HEK293 (cell line): ENCODE data around the gene NXPH4.

Experiments used
- CTCF ChIA-PET: fragments of 350-600 bp; formaldehyde crosslinking; extraction: SDS; loops from one replicate; lab custom pipeline; 2021; ENCODE audit warnings: antibody characterized with exemption; lab: Yijun Ruan, JAX
- POLR2A ChIA-PET: fragments of 300-600 bp; formaldehyde crosslinking; extraction: SDS; loops from one replicate; lab custom pipeline; 2020; ENCODE audit warnings: antibody characterized with exemption, inconsistent platforms; lab: Yijun Ruan, JAX
- H3K27ac ChIP-seq: fragments of 200-500 bp; sonication (Bioruptor generic); 2 replicates; pipeline ENCODE4 v1.5.1; 2014; ENCODE audit warnings: low read depth, low read length, control low read depth, inconsistent platforms; ENCODE audit errors: extremely low read depth
- H3K36me3 ChIP-seq, 2 experiments: fragments of 200-500 bp in 1 of 2; sonication (Bioruptor generic) in 1 of 2; 1 replicate in 1 of 2; 2 replicates in 1 of 2; pipeline ENCODE4 v1.5.1; 2014 to 2017; ENCODE audit warnings: inconsistent platforms in 2 of 2, low read length in 2 of 2; ENCODE audit not compliant: control insufficient read depth in 2 of 2, insufficient read depth in 1 of 2
- H3K4me1 ChIP-seq: fragments of 200-500 bp; sonication (Bioruptor generic); 2 replicates; pipeline ENCODE4 v1.5.1; 2014; ENCODE audit warnings: mild to moderate bottlenecking, low read length, inconsistent platforms; ENCODE audit not compliant: control insufficient read depth, insufficient read depth
- H3K4me3 ChIP-seq: 2 replicates; pipeline ENCODE4 v1.5.1; 2011; ENCODE audit warnings: low read depth, mild to moderate bottlenecking, control low read depth, low read length, moderate library complexity
- H3K9me3 ChIP-seq: fragments of 200-500 bp; sonication (Bioruptor generic); 2 replicates; pipeline ENCODE4 v1.5.1; 2014; ENCODE audit warnings: low read depth, low read length, inconsistent platforms; ENCODE audit not compliant: control insufficient read depth, insufficient read depth
- EGR2 ChIP-seq: fragments of 450-650 bp; formaldehyde crosslinking; IDR thresholded peaks from 2 replicates; pipeline ENCODE4 v1.5.1; 2016; ENCODE audit warnings: low read depth, missing biosample characterization, missing genetic modification characterization
- IKZF3 ChIP-seq: fragments of 450-650 bp; IDR thresholded peaks from 2 replicates; pipeline ENCODE4 v1.5.0; 2018; ENCODE audit warnings: missing biosample characterization, mild to moderate bottlenecking, missing genetic modification characterization, moderate library complexity
- KLF10 ChIP-seq: fragments of 450-650 bp; IDR thresholded peaks from 2 replicates; pipeline ENCODE4 v1.5.1; 2018; ENCODE audit warnings: missing biosample characterization, mild to moderate bottlenecking, missing genetic modification characterization
- PRDM1 ChIP-seq: fragments of 450-650 bp; formaldehyde crosslinking; IDR thresholded peaks from 2 replicates; pipeline ENCODE4; 2016; ENCODE audit warnings: missing biosample characterization, missing genetic modification characterization
- SCRT2 ChIP-seq: fragments of 450-650 bp; formaldehyde crosslinking; IDR thresholded peaks from 2 replicates; pipeline ENCODE4 v1.5.1; 2016; ENCODE audit warnings: missing biosample characterization, missing genetic modification characterization
- TCF7L2 ChIP-seq: IDR thresholded peaks from 2 replicates; pipeline ENCODE4 v1.6.1; 2011; ENCODE audit warnings: low read depth, mild to moderate bottlenecking, inconsistent platforms, low read length, moderate library complexity, borderline replicate concordance
- ZBTB20 ChIP-seq: fragments of 450-650 bp; formaldehyde crosslinking; IDR thresholded peaks from 2 replicates; pipeline ENCODE4 v1.5.1; 2016; ENCODE audit warnings: missing biosample characterization, missing genetic modification characterization
- ZNF19 ChIP-seq: fragments of 450-650 bp; formaldehyde crosslinking; IDR thresholded peaks from 2 replicates; pipeline ENCODE4; 2016; ENCODE audit warnings: missing biosample characterization, missing genetic modification characterization, low read depth
- ZNF223 ChIP-seq: fragments of 450-650 bp; formaldehyde crosslinking; IDR thresholded peaks from 2 replicates; pipeline ENCODE4 v1.5.1; 2016; ENCODE audit warnings: missing biosample characterization, missing genetic modification characterization
- ZNF37A ChIP-seq: fragments of 450-650 bp; IDR thresholded peaks from 2 replicates; pipeline ENCODE4 v1.5.1; 2018; ENCODE audit warnings: missing biosample characterization, missing genetic modification characterization
- ZNF658 ChIP-seq: fragments of 450-650 bp; formaldehyde crosslinking; IDR thresholded peaks from 2 replicates; pipeline ENCODE4; 2016; ENCODE audit warnings: missing biosample characterization, missing genetic modification characterization
- ZNF777 ChIP-seq: fragments of 450-650 bp; formaldehyde crosslinking; IDR thresholded peaks from 2 replicates; pipeline ENCODE4 v1.5.1; 2017; ENCODE audit warnings: missing biosample characterization, missing genetic modification characterization, borderline replicate concordance
- ZXDB ChIP-seq: fragments of 450-650 bp; formaldehyde crosslinking; IDR thresholded peaks from 2 replicates; pipeline ENCODE4 v1.5.1; 2016; ENCODE audit warnings: missing biosample characterization, missing genetic modification characterization
- TF ChIP-seq, protein P1 (sequence below): fragments of 450-650 bp; formaldehyde crosslinking; IDR thresholded peaks from 2 replicates; pipeline ENCODE4 v1.5.1; 2016; ENCODE audit warnings: missing biosample characterization, missing genetic modification characterization, low read depth
- TF ChIP-seq, protein P2 (sequence below): fragments of 450-650 bp; formaldehyde crosslinking; IDR thresholded peaks from 2 replicates; pipeline ENCODE4 v1.5.1; 2016; ENCODE audit warnings: missing biosample characterization, missing genetic modification characterization
- TF ChIP-seq, protein P3 (sequence below): fragments of 450-650 bp; formaldehyde crosslinking; IDR thresholded peaks from 2 replicates; pipeline ENCODE4 v1.5.1; 2017; ENCODE audit warnings: missing biosample characterization, mild to moderate bottlenecking, missing genetic modification characterization, moderate library complexity
- TF ChIP-seq, protein P4 (sequence below): fragments of 450-650 bp; formaldehyde crosslinking; IDR thresholded peaks from 2 replicates; pipeline ENCODE4 v1.5.1; 2016; ENCODE audit warnings: missing biosample characterization, missing genetic modification characterization
- TF ChIP-seq, protein P5 (sequence below): fragments of 450-650 bp; formaldehyde crosslinking; conservative IDR thresholded peaks from 2 replicates; pipeline ENCODE4 v1.5.1; 2016; ENCODE audit warnings: low read depth, missing biosample characterization, missing genetic modification characterization

Gene NXPH4

DNA sequence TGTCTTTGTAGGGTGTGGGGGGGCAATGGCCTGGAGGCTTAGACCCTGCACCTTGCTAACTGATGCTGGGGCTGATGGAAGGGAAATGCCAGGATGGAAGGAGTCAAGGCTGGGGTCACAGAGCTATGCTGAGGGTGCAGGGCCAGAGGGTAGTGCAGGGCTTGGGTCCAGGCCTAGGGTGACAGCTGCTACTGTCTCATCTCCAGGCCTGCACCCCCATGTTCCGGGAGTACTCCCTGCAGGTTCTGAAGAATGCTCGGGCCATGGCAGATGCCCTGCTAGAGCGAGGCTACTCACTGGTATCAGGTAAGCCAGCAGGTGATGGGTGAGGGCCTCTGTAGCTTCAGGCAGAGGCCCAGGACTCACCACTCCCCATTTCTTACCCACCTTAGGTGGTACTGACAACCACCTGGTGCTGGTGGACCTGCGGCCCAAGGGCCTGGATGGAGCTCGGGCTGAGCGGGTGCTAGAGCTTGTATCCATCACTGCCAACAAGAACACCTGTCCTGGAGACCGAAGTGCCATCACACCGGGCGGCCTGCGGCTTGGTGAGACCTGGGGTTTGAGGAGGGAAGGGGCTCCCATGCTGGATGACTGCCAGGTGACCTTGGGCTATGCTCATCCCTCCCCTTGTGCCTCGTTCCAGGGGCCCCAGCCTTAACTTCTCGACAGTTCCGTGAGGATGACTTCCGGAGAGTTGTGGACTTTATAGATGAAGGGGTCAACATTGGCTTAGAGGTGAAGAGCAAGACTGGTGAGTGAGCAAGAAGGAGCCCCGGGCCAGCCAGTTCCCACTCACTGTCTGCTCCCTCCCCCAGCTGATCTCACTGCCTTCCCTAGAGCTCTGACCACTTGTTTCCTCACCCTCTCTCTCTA is 17.0 kb downstream of the NXPH4 start:
- Histone ChIP-seq H3K36me3 (peaks cover 0 to 55% of the 10 kb centered on the region in 2 experiments; a peak in 1 of 3 replicates), H3K27ac (peak overlapping the region; percentile 66), H3K9me3 (no peaks in the 10 kb centered on the region), H3K4me1 (peaks cover 23% of the 10 kb centered on the region), H3K4me3 (no peak overlapping the region)
- ChIA-PET CTCF (interaction anchor here (0.6 to 23.3 kb wide), 6 partner anchors 6 to 379 kb away, joined by 3 to 628 read pairs (median 4); partner anchors contain the start of gene NXPH4), POLR2A (interaction anchor here (0.6 to 1.3 kb wide), 2 partner anchors 12 to 15 kb away, joined by 3 read pairs; no protein-coding TSS in a partner anchor)
- TF ChIP-seq, protein P1, sequence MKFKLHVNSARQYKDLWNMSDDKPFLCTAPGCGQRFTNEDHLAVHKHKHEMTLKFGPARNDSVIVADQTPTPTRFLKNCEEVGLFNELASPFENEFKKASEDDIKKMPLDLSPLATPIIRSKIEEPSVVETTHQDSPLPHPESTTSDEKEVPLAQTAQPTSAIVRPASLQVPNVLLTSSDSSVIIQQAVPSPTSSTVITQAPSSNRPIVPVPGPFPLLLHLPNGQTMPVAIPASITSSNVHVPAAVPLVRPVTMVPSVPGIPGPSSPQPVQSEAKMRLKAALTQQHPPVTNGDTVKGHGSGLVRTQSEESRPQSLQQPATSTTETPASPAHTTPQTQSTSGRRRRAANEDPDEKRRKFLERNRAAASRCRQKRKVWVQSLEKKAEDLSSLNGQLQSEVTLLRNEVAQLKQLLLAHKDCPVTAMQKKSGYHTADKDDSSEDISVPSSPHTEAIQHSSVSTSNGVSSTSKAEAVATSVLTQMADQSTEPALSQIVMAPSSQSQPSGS (tag by site-specific recombination) = no peak
- TF ChIP-seq ZNF223 (tag by site-specific recombination) (peak; percentile 68; the same call in 1 of the 2 replicates), ZNF658 (no peak), IKZF3 (peak; percentile 38; the same call in 1 of the 2 replicates), ZNF37A (tag by site-specific recombination) (no peak), ZNF777 (tag by site-specific recombination) (no peak), ZBTB20 (tag by site-specific recombination) (peak; percentile 57; the same call in 1 of the 2 replicates), SCRT2 (tag by site-specific recombination) (0 out of 2 replicates have a peak, but pooled peaks have one; percentile 43)
- TF ChIP-seq, protein P2, sequence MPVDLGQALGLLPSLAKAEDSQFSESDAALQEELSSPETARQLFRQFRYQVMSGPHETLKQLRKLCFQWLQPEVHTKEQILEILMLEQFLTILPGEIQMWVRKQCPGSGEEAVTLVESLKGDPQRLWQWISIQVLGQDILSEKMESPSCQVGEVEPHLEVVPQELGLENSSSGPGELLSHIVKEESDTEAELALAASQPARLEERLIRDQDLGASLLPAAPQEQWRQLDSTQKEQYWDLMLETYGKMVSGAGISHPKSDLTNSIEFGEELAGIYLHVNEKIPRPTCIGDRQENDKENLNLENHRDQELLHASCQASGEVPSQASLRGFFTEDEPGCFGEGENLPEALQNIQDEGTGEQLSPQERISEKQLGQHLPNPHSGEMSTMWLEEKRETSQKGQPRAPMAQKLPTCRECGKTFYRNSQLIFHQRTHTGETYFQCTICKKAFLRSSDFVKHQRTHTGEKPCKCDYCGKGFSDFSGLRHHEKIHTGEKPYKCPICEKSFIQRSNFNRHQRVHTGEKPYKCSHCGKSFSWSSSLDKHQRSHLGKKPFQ (tag by site-specific recombination) = peak; percentile 90

DNA sequence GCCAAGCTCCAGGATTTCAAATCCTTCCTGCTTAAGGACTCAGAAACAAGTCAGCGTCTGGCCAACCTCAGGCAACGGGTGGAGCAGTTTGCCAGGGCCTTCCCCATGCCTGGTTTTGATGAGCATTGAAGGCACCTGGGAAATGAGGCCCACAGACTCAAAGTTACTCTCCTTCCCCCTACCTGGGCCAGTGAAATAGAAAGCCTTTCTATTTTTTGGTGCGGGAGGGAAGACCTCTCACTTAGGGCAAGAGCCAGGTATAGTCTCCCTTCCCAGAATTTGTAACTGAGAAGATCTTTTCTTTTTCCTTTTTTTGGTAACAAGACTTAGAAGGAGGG is 17.6 kb downstream of the NXPH4 start:
- TF ChIP-seq PRDM1 (tag by site-specific recombination) = peak; percentile 62
- TF ChIP-seq, protein P3, sequence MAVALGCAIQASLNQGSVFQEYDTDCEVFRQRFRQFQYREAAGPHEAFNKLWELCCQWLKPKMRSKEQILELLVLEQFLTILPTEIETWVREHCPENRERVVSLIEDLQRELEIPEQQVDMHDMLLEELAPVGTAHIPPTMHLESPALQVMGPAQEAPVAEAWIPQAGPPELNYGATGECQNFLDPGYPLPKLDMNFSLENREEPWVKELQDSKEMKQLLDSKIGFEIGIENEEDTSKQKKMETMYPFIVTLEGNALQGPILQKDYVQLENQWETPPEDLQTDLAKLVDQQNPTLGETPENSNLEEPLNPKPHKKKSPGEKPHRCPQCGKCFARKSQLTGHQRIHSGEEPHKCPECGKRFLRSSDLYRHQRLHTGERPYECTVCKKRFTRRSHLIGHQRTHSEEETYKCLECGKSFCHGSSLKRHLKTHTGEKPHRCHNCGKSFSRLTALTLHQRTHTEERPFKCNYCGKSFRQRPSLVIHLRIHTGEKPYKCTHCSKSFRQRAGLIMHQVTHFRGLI = peak; percentile 67; the same call in 1 of the 2 replicates
- TF ChIP-seq, protein P4, sequence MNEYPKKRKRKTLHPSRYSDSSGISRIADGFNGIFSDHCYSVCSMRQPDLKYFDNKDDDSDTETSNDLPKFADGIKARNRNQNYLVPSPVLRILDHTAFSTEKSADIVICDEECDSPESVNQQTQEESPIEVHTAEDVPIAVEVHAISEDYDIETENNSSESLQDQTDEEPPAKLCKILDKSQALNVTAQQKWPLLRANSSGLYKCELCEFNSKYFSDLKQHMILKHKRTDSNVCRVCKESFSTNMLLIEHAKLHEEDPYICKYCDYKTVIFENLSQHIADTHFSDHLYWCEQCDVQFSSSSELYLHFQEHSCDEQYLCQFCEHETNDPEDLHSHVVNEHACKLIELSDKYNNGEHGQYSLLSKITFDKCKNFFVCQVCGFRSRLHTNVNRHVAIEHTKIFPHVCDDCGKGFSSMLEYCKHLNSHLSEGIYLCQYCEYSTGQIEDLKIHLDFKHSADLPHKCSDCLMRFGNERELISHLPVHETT (tag by site-specific recombination) = no peak
- Histone ChIP-seq H3K36me3 (peaks cover 0 to 55% of the 10 kb centered on the region in 2 experiments; a peak in 1 of 3 replicates), H3K4me1 (peaks cover 21% of the 10 kb centered on the region)

DNA sequence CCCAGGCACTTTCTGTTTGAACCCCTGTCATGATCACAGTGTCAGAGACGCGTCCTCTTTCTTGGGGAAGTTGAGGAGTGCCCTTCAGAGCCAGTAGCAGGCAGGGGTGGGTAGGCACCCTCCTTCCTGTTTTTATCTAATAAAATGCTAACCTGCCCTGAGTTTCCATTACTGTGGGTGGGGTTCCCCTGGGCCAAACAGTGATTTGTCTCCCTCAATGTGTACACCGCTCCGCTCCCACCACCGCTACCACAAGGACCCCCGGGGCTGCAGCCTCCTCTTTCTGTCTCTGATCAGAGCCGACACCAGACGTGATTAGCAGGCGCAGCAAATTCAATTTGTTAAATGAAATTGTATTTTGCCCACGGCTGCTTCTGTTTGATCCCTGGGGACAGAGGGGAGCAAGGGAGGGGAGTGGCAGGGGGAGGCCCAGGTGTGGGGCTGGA is 18.0 kb downstream of the NXPH4 start:
- Histone ChIP-seq H3K4me1 (peaks cover 21% of the 10 kb centered on the region), H3K9me3 (no peaks in the 10 kb centered on the region), H3K36me3 (peaks cover 0 to 55% of the 10 kb centered on the region in 2 experiments; a peak in 1 of 3 replicates), H3K4me3 (no peak overlapping the region), H3K27ac (peak overlapping the region; percentile 66)
- POLR2A ChIA-PET = no interaction called here
- CTCF ChIA-PET = interaction anchor here (13.7 to 23.3 kb wide), 2 partner anchors 5 to 19 kb away, joined by 192 to 628 read pairs; partner anchors contain the start of gene NXPH4
- TF ChIP-seq ZXDB (tag by site-specific recombination) (no peak), ZNF19 (tag by site-specific recombination) (no peak), KLF10 (tag by site-specific recombination) (no peak), TCF7L2 (no peak), ZNF223 (tag by site-specific recombination) (no peak), EGR2 (tag by site-specific recombination) (no peak)
- TF ChIP-seq, protein P5, sequence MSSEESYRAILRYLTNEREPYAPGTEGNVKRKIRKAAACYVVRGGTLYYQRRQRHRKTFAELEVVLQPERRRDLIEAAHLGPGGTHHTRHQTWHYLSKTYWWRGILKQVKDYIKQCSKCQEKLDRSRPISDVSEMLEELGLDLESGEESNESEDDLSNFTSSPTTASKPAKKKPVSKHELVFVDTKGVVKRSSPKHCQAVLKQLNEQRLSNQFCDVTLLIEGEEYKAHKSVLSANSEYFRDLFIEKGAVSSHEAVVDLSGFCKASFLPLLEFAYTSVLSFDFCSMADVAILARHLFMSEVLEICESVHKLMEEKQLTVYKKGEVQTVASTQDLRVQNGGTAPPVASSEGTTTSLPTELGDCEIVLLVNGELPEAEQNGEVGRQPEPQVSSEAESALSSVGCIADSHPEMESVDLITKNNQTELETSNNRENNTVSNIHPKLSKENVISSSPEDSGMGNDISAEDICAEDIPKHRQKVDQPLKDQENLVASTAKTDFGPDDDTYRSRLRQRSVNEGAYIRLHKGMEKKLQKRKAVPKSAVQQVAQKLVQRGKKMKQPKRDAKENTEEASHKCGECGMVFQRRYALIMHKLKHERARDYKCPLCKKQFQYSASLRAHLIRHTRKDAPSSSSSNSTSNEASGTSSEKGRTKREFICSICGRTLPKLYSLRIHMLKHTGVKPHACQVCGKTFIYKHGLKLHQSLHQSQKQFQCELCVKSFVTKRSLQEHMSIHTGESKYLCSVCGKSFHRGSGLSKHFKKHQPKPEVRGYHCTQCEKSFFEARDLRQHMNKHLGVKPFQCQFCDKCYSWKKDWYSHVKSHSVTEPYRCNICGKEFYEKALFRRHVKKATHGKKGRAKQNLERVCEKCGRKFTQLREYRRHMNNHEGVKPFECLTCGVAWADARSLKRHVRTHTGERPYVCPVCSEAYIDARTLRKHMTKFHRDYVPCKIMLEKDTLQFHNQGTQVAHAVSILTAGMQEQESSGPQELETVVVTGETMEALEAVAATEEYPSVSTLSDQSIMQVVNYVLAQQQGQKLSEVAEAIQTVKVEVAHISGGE = no peak

More for the DNA sequence above, 17.6 kb downstream of the NXPH4 start:
- Histone ChIP-seq H3K9me3 (no peaks in the 10 kb centered on the region), H3K4me3 (no peak overlapping the region), H3K27ac (peak overlapping the region; percentile 66)
- POLR2A ChIA-PET = interaction anchor here (0.6 to 1.3 kb wide), 2 partner anchors 13 to 16 kb away, joined by 3 read pairs; no protein-coding TSS in a partner anchor
- CTCF ChIA-PET = interaction anchor here (0.7 to 23.3 kb wide), 3 partner anchors 6 to 224 kb away, joined by 5 to 628 read pairs (median 192); partner anchors contain the start of gene NXPH4
